Peyer's patch (tissue), 4 donors: ENCODE data around the gene TEKT5. TPM values are rescaled to one million over a fixed set of nuclear protein-coding genes. Genes with fewer than 3 reads are reported as not detected.

Source experiments
- DNase-seq, 3 donors: peaks; one replicate each; pipeline ENCODE4 v3.0.0-alpha.2; 2017 to 2019
- H3K27ac ChIP-seq, 4 donors: fragments of 200-600 bp; sonication (generic); one replicate each; pipeline ENCODE4 v1.5.1; 2016 to 2019
- H3K27me3 ChIP-seq, 2 donors: fragments of 200-600 bp; sonication (generic); one replicate each; pipeline ENCODE4 v1.5.1; 2019
- H3K36me3 ChIP-seq, 3 donors: fragments of 200-600 bp; sonication (generic); one replicate each; pipeline ENCODE4 v1.5.1; 2016 to 2019
- H3K4me1 ChIP-seq, 4 donors: fragments of 200-600 bp; sonication (generic); one replicate each; pipeline ENCODE4 v1.5.1; 2016 to 2019
- H3K4me3 ChIP-seq, 4 donors: fragments of 200-600 bp; sonication (generic); 1 replicate in 3 of 4; 2 replicates in 1 of 4; pipeline ENCODE4 v1.5.1; 2016 to 2019; ENCODE audit warnings: mild to moderate bottlenecking in 1 of 4
- H3K9me3 ChIP-seq, 4 donors: fragments of 200-600 bp; sonication (generic); one replicate each; pipeline ENCODE4 v1.5.1; 2016 to 2019; ENCODE audit warnings: mild to moderate bottlenecking in 1 of 4
- CTCF ChIP-seq, 6 experiments: fragments of 450-650 bp in 4 of 6; fragments of 200-600 bp in 2 of 6; sonication (generic) in 1 of 6; IDR thresholded peaks; one replicate each; pipeline ENCODE4 v1.5.1; 2017 to 2019; ENCODE audit warnings: antibody characterized with exemption in 6 of 6, mild to moderate bottlenecking in 3 of 6, moderate library complexity in 1 of 6
- POLR2A ChIP-seq, 2 donors: fragments of 450-650 bp; IDR thresholded peaks; one replicate each; pipeline ENCODE4 v1.5.1; 2017; ENCODE audit warnings: antibody characterized with exemption in 2 of 2, mild to moderate bottlenecking in 2 of 2, moderate library complexity in 2 of 2
- total RNA-seq, 4 donors: library from RNA; depleted of rRNA; stranded (reverse); fragments of >200 nt; gene quantifications; one replicate each; pipeline ENCODE4 v1.1.0, GENCODE V29; 2016

The TEKT5 gene
- total RNA-seq, 4 donors from 2014 or later: 2.0 TPM; not detected in 3

GRCh38 chr16:10668322-10669045 lies 26.2 kb downstream of the TEKT5 start:
- no peak for DNase-seq
- Histone ChIP-seq H3K9me3 (no peaks in the 10 kb centered on the region), H3K4me1 (no peaks in the 10 kb centered on the region), H3K27me3 (no peaks in the 10 kb centered on the region), H3K36me3 (no peaks in the 10 kb centered on the region), H3K4me3 (no peak overlapping the region), H3K27ac (no peak overlapping the region)
- no peak for TF ChIP-seq POLR2A (IDR thresholded peaks at IDR 0.05)
- TF ChIP-seq CTCF (IDR thresholded peaks at IDR 0.05): peak in 3 of 6 experiments; percentile 23 to 43 (median 39)

- DNase-seq: no peak
- H3K36me3 ChIP-seq: no peaks in the 10 kb centered on the region
- no peaks in the 10 kb centered on the region for H3K4me1 ChIP-seq
- TF ChIP-seq CTCF (IDR thresholded peaks at IDR 0.05) (no peak), POLR2A (IDR thresholded peaks at IDR 0.05) (no peak)
- no peak overlapping the region for H3K4me3 ChIP-seq
- H3K27ac ChIP-seq: no peak overlapping the region
- H3K9me3 ChIP-seq: no peaks in the 10 kb centered on the region
- H3K27me3 ChIP-seq: no peaks in the 10 kb centered on the region
Measured at GRCh38 chr16:10667239-10667638, 27.5 kb downstream of the TEKT5 start.

- no peaks in the 10 kb centered on the region for H3K9me3 ChIP-seq
- no peaks in the 10 kb centered on the region for H3K27me3 ChIP-seq
- H3K36me3 ChIP-seq: no peaks in the 10 kb centered on the region
- no peak overlapping the region for H3K4me3 ChIP-seq
- DNase-seq: no peak
- TF ChIP-seq CTCF (IDR thresholded peaks at IDR 0.05): no peak
- no peak for TF ChIP-seq POLR2A (IDR thresholded peaks at IDR 0.05)
- no peak overlapping the region for H3K27ac ChIP-seq
- no peaks in the 10 kb centered on the region for H3K4me1 ChIP-seq
Measured at GRCh38 chr16:10666291-10666690, 28.4 kb downstream of the TEKT5 start.

- Histone ChIP-seq H3K9me3 (no peaks in the 10 kb centered on the region), H3K4me3 (no peak overlapping the region), H3K27me3 (no peaks in the 10 kb centered on the region), H3K36me3 (no peaks in the 10 kb centered on the region), H3K27ac (no peak overlapping the region), H3K4me1 (no peaks in the 10 kb centered on the region)
- no peak for TF ChIP-seq CTCF (IDR thresholded peaks at IDR 0.05)
- no peak for TF ChIP-seq POLR2A (IDR thresholded peaks at IDR 0.05)
- no peak for DNase-seq
Measured at GRCh38 chr16:10665166-10665565, 29.6 kb downstream of the TEKT5 start.

GRCh38 chr16:10664720-10665126 lies 30.0 kb downstream of the TEKT5 start:
- H3K36me3 ChIP-seq: no peaks in the 10 kb centered on the region
- no peak overlapping the region for H3K4me3 ChIP-seq
- H3K9me3 ChIP-seq: no peaks in the 10 kb centered on the region
- no peaks in the 10 kb centered on the region for H3K4me1 ChIP-seq
- no peak for DNase-seq
- no peak for TF ChIP-seq CTCF (IDR thresholded peaks at IDR 0.05)
- no peak for TF ChIP-seq POLR2A (IDR thresholded peaks at IDR 0.05)
- no peak overlapping the region for H3K27ac ChIP-seq
- no peaks in the 10 kb centered on the region for H3K27me3 ChIP-seq
